ENCODE data around the gene SLC6A4. TPM values are rescaled to one million over a fixed set of nuclear protein-coding genes. Genes with fewer than 3 reads are reported as not detected.

Gene SLC6A4
- polyA plus RNA-seq, 1 donor (not counting 4 experiments of a cell fraction or from before 2014, with no cell fraction given), result not detected

- Histone ChIP-seq H2AFZ (ENCODE audit: control insufficient read depth, low read length) (no peak overlapping the region), H3K36me3 (ENCODE audit: control insufficient read depth in 2 of 2, extremely low read depth in 1 of 2, insufficient read depth in 2 of 2, low read length in 2 of 2) (no peaks in the 10 kb centered on the region), H3K4me3 (ENCODE audit: control insufficient read depth in 2 of 3, extremely low read depth in 1 of 3, insufficient read depth in 2 of 3, low read depth in 1 of 3, low read length in 3 of 3) (no peak overlapping the region), H3K9ac (ENCODE audit: control insufficient read depth, extremely low read depth, insufficient read depth, low read length) (no peak overlapping the region), H3K9me3 (ENCODE audit: control insufficient read depth, low read depth, low read length) (no peaks in the 10 kb centered on the region), H3K4me2 (ENCODE audit: control insufficient read depth, extremely low read depth, insufficient read depth, low read depth, low read length) (no peak overlapping the region), H3K79me2 (ENCODE audit: control insufficient read depth, insufficient read depth, low read length) (no peaks in the 10 kb centered on the region), H3K9me1 (ENCODE audit: control insufficient read depth, extremely low read depth, insufficient read depth, low read length) (no peaks in the 10 kb centered on the region), H4K20me1 (ENCODE audit: control insufficient read depth, extremely low read depth, insufficient read depth, low read length) (no peaks in the 10 kb centered on the region), H3K27me3 (ENCODE audit: control insufficient read depth, extremely low read depth, insufficient read depth, low read length) (peaks cover 20% of the 10 kb centered on the region), H3K4me1 (ENCODE audit: control insufficient read depth, extremely low read depth, insufficient read depth, low read length) (no peaks in the 10 kb centered on the region), H3K27ac (ENCODE audit: control insufficient read depth, insufficient read depth, low read length) (no peak overlapping the region)
- DNase-seq (ENCODE audit: low read depth, low spot score), result no peak
- TF ChIP-seq EZH2 (IDR thresholded peaks at IDR 0.05; ENCODE audit: low read length), result no peak
- TF ChIP-seq CTCF (optimal IDR thresholded peaks at IDR 0.05 in 1 of 3, IDR thresholded peaks at IDR 0.05 in 1 of 3, conservative IDR thresholded peaks at IDR 0.05 in 1 of 3; ENCODE audit: extremely low read depth in 1 of 3, insufficient read depth in 2 of 3, low read length in 3 of 3), result peak in 2 of 3 experiments; percentile 19 to 44
- FAIRE-seq, result no peak
- dilution Hi-C loops (cut with MboI; ENCODE audit: extremely low pct_ligation_motif_present, low sequenced_read_pairs), result no loop called here
Measured at GRCh38 chr17:30278032-30278431, 42.5 kb upstream of the SLC6A4 start.

GRCh38 chr17:30275911-30276310 is 40.4 kb upstream of the SLC6A4 start:
- Histone ChIP-seq H3K27me3 (ENCODE audit: control insufficient read depth, extremely low read depth, insufficient read depth, low read length) (peaks cover 12% of the 10 kb centered on the region), H3K27ac (ENCODE audit: control insufficient read depth, insufficient read depth, low read length) (no peak overlapping the region), H3K79me2 (ENCODE audit: control insufficient read depth, insufficient read depth, low read length) (no peaks in the 10 kb centered on the region), H3K9me1 (ENCODE audit: control insufficient read depth, extremely low read depth, insufficient read depth, low read length) (no peaks in the 10 kb centered on the region), H3K36me3 (ENCODE audit: control insufficient read depth in 2 of 2, extremely low read depth in 1 of 2, insufficient read depth in 2 of 2, low read length in 2 of 2) (no peaks in the 10 kb centered on the region), H3K4me2 (ENCODE audit: control insufficient read depth, extremely low read depth, insufficient read depth, low read depth, low read length) (no peak overlapping the region), H4K20me1 (ENCODE audit: control insufficient read depth, extremely low read depth, insufficient read depth, low read length) (no peaks in the 10 kb centered on the region), H3K9me3 (ENCODE audit: control insufficient read depth, low read depth, low read length) (no peaks in the 10 kb centered on the region), H2AFZ (ENCODE audit: control insufficient read depth, low read length) (no peak overlapping the region), H3K9ac (ENCODE audit: control insufficient read depth, extremely low read depth, insufficient read depth, low read length) (no peak overlapping the region), H3K4me1 (ENCODE audit: control insufficient read depth, extremely low read depth, insufficient read depth, low read length) (no peaks in the 10 kb centered on the region), H3K4me3 (ENCODE audit: control insufficient read depth in 2 of 3, extremely low read depth in 1 of 3, insufficient read depth in 2 of 3, low read depth in 1 of 3, low read length in 3 of 3) (no peak overlapping the region)
- TF ChIP-seq CTCF (optimal IDR thresholded peaks at IDR 0.05 in 1 of 3, IDR thresholded peaks at IDR 0.05 in 1 of 3, conservative IDR thresholded peaks at IDR 0.05 in 1 of 3; ENCODE audit: extremely low read depth in 1 of 3, insufficient read depth in 2 of 3, low read length in 3 of 3) (no peak), EZH2 (IDR thresholded peaks at IDR 0.05; ENCODE audit: low read length) (no peak)
- DNase-seq (ENCODE audit: low read depth, low spot score) (no peak), FAIRE-seq (no peak)
- dilution Hi-C loops (cut with MboI; ENCODE audit: extremely low pct_ligation_motif_present, low sequenced_read_pairs), result no loop called here

Measured in keratinocyte (primary cell).